Upper lobe of left lung (tissue), 4 donors: ENCODE results near the gene TMEM33.
"Not testable (repeated sequence)": the region's sequence is repeated elsewhere in the genome, so short reads cannot be mapped to it uniquely, and the experiment has no call there.

Experiments
- EP300 ChIP-seq, 4 donors: sonication (generic); formaldehyde crosslinking; IDR thresholded peaks; one replicate each; pipeline ENCODE4 v1.5.1; 2017; ENCODE audit warnings: antibody characterized with exemption in 4 of 4, control low read depth in 2 of 4
- POLR2A ChIP-seq, 4 donors: fragments of 450-650 bp; IDR thresholded peaks; one replicate each; pipeline ENCODE4 v1.5.1; 2016 to 2017; ENCODE audit warnings: antibody characterized with exemption in 4 of 4, mild to moderate bottlenecking in 2 of 4
- POLR2AphosphoS5 ChIP-seq, 2 donors: sonication (generic); formaldehyde crosslinking; IDR thresholded peaks; one replicate each; pipeline ENCODE4 v1.5.1; 2017; ENCODE audit warnings: antibody characterized with exemption in 2 of 2
- TF ChIP-seq, protein P1 (sequence below), 6 experiments: fragments of 450-650 bp in 4 of 6; fragments of 200-600 bp in 2 of 6; sonication (generic) in 2 of 6; IDR thresholded peaks; one replicate each; pipeline ENCODE4 v1.5.1; 2016 to 2019; ENCODE audit warnings: antibody characterized with exemption in 6 of 6

DNA sequence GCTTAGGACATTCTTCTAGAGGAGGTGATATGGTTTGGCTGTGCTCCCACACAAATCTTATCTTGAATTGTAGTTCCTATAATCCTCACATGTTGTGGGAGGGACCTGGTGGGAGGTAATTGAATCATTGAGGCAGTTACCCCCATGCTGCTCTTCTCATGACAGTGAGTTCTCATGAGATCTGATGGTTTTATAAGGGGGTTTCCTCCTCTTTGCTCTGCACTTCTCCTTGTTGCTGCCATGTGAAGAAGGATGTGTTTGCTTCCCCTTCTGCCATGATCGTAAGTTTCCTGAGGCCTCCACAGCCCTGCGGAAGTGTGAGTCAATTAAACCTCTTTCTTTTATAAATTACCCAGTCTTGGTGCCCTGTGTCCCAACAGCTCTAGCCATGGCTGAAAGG lies 14.8 kb upstream of the TMEM33 start:
- TF ChIP-seq, protein P1, sequence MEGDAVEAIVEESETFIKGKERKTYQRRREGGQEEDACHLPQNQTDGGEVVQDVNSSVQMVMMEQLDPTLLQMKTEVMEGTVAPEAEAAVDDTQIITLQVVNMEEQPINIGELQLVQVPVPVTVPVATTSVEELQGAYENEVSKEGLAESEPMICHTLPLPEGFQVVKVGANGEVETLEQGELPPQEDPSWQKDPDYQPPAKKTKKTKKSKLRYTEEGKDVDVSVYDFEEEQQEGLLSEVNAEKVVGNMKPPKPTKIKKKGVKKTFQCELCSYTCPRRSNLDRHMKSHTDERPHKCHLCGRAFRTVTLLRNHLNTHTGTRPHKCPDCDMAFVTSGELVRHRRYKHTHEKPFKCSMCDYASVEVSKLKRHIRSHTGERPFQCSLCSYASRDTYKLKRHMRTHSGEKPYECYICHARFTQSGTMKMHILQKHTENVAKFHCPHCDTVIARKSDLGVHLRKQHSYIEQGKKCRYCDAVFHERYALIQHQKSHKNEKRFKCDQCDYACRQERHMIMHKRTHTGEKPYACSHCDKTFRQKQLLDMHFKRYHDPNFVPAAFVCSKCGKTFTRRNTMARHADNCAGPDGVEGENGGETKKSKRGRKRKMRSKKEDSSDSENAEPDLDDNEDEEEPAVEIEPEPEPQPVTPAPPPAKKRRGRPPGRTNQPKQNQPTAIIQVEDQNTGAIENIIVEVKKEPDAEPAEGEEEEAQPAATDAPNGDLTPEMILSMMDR (IDR thresholded peaks at IDR 0.05) = not testable (repeated sequence)
- TF ChIP-seq EP300, POLR2AphosphoS5, POLR2A (IDR thresholded peaks at IDR 0.05): not testable (repeated sequence)
